K562 (cell line): ENCODE measurements around the gene OR2V2. TPM values are rescaled to one million over a fixed set of nuclear protein-coding genes. Genes with fewer than 3 reads are reported as not detected.

Source experiments
- ATAC-seq: fragments of 200-7000 bp; cut with Tn5 transposase; 3 replicates; pipeline ENCODE4 v1.9.1; 2020; ENCODE audit warnings: moderate library complexity
- BruUV-seq: library from RNA; stranded (reverse); fragments of 400-500 nt; replicated peaks from 2 replicates; lab custom pipeline; 2021; lab: Mats Ljungman, UMichigan
- CTCF ChIA-PET: fragments of 300-600 bp; formaldehyde crosslinking; extraction: SDS; loops from one replicate; lab custom pipeline; 2021; ENCODE audit warnings: low intra/inter-chr PET ratio; lab: Yijun Ruan, JAX
- POLR2A ChIA-PET: fragments of 300-600, 350-650 bp; sonication (Branson Sonifier 250); formaldehyde crosslinking; extraction: SDS; loops from one replicate; lab custom pipeline; 2021; ENCODE audit warnings: antibody characterized with exemption, inconsistent platforms; lab: Yijun Ruan, JAX
- DNase-seq, 4 experiments: peaks; one replicate each; pipeline versions ENCODE4 v3.0.0 to v3.0.0-alpha.2; 2011 to 2018; ENCODE audit warnings: low spot score in 3 of 4, mixed read lengths in 3 of 4; ENCODE audit errors: extremely low read depth in 1 of 4
- FAIRE-seq: peaks from 2 replicates; lab custom pipeline; 2011; peaks lifted over from hg19 to GRCh38; lab: Jason Lieb, UNC
- H2AFZ ChIP-seq: 2 replicates; pipeline ENCODE4 v1.6.0; 2011; ENCODE audit warnings: low read depth, low read length, control low read depth, inconsistent platforms
- H3K27ac ChIP-seq: fragments of 200-600 bp; 3 replicates; pipeline ENCODE4 v1.8.0; 2011; ENCODE audit warnings: low read depth, mild to moderate bottlenecking, control low read depth, inconsistent platforms, low read length, moderate library complexity, mixed read lengths; ENCODE audit errors: extremely low read depth
- H3K27me3 ChIP-seq, 2 experiments: fragments of 300-600 bp in 1 of 2; 2 replicates in 1 of 2; 3 replicates in 1 of 2; pipeline versions ENCODE4 v1.6.0 to v1.8.0; 2011; ENCODE audit warnings: inconsistent platforms in 2 of 2, low read length in 2 of 2, mild to moderate bottlenecking in 1 of 2, mixed read lengths in 1 of 2, moderate library complexity in 1 of 2; ENCODE audit not compliant: control insufficient read depth in 2 of 2, insufficient read depth in 2 of 2
- H3K36me3 ChIP-seq: fragments of 300-600 bp; 3 replicates; pipeline ENCODE4 v1.8.0; 2011; ENCODE audit warnings: mild to moderate bottlenecking, low read length, inconsistent platforms; ENCODE audit not compliant: control insufficient read depth, insufficient read depth
- H3K4me1 ChIP-seq, 2 experiments: fragments of 200-600 bp in 1 of 2; replicated peaks in 1 of 2; 2 replicates in 1 of 2; 3 replicates in 1 of 2; pipeline versions ENCODE4 v1.5.1 to v1.8.0; 2011; ENCODE audit warnings: inconsistent platforms in 2 of 2, low read length in 2 of 2, mild to moderate bottlenecking in 1 of 2, mixed read lengths in 1 of 2, moderate library complexity in 1 of 2; ENCODE audit not compliant: control insufficient read depth in 2 of 2, insufficient read depth in 2 of 2
- H3K4me2 ChIP-seq: 2 replicates; pipeline ENCODE4 v1.6.1; 2011; ENCODE audit warnings: low read length, control low read depth, inconsistent platforms, mixed read lengths; ENCODE audit not compliant: insufficient read depth
- H3K4me3 ChIP-seq: fragments of 200-600 bp; sonication (generic), shearing (Covaris generic); 2 replicates; pipeline ENCODE4 v1.5.1; 2016; ENCODE audit warnings: control low read depth, inconsistent platforms
- H3K79me2 ChIP-seq: fragments of 200-600 bp; 3 replicates; pipeline ENCODE4 v1.8.0; 2011; ENCODE audit warnings: low read length, inconsistent platforms; ENCODE audit not compliant: control insufficient read depth, insufficient read depth
- H3K9ac ChIP-seq, 2 experiments: 2 replicates each; pipeline versions ENCODE4 v1.6.0 to v1.6.1; 2011; ENCODE audit warnings: low read depth in 2 of 2, low read length in 2 of 2, control low read depth in 1 of 2, inconsistent platforms in 1 of 2, mild to moderate bottlenecking in 1 of 2, mixed read lengths in 1 of 2; ENCODE audit not compliant: insufficient read depth in 1 of 2
- H3K9me1 ChIP-seq: one replicate; pipeline ENCODE4 v1.6.0; 2011; ENCODE audit warnings: inconsistent platforms, mild to moderate bottlenecking, low read length, moderate library complexity; ENCODE audit not compliant: control insufficient read depth, insufficient read depth
- H3K9me3 ChIP-seq: replicated peaks from 2 replicates; pipeline ENCODE4 v1.5.1; 2011; ENCODE audit warnings: low read depth, low read length, inconsistent platforms; ENCODE audit not compliant: control insufficient read depth, insufficient read depth
- H4K20me1 ChIP-seq: replicated peaks from 2 replicates; pipeline ENCODE4 v1.6.1; 2011; ENCODE audit warnings: low read length, inconsistent platforms, mixed read lengths; ENCODE audit not compliant: control insufficient read depth, insufficient read depth
- ARID2 ChIP-seq: fragments of 450-650 bp; IDR thresholded peaks from 2 replicates; pipeline ENCODE4 v1.6.1; 2017; ENCODE audit warnings: antibody characterized with exemption, mild to moderate bottlenecking
- GATA2 ChIP-seq: sonication (generic); formaldehyde crosslinking; IDR thresholded peaks from 2 replicates; pipeline ENCODE4 v1.4.0; 2020; ENCODE audit warnings: mild to moderate bottlenecking, missing genetic modification reagents
- MBD2 ChIP-seq: sonication (generic); IDR thresholded peaks from 2 replicates; pipeline ENCODE4 v1.6.1; 2016; ENCODE audit warnings: low read depth, borderline replicate concordance
- NFIC ChIP-seq: fragments of 450-650 bp; IDR thresholded peaks from 2 replicates; pipeline ENCODE4 v1.6.1; 2017; ENCODE audit warnings: mild to moderate bottlenecking, inconsistent platforms
- PCBP2 ChIP-seq: fragments of 200-400 bp; formaldehyde crosslinking; IDR thresholded peaks from 2 replicates; pipeline ENCODE4 v1.6.1; 2018; ENCODE audit warnings: low read length, low read depth, mild to moderate bottlenecking, moderate library complexity; ENCODE audit not compliant: poor library complexity, severe bottlenecking
- RCOR1 ChIP-seq, 2 experiments: IDR thresholded peaks; 2 replicates each; pipeline ENCODE4 v1.6.1; 2012; ENCODE audit warnings: low read depth in 2 of 2, low read length in 2 of 2, borderline replicate concordance in 1 of 2, improper control_type of control experiment in 1 of 2
- SIRT6 ChIP-seq: IDR thresholded peaks from one replicate; pipeline ENCODE4 v1.6.1; 2012; ENCODE audit warnings: low read depth, mild to moderate bottlenecking, control low read depth, inconsistent platforms, low read length, moderate library complexity
- SIX5 ChIP-seq, 2 experiments: IDR thresholded peaks; 2 replicates each; pipeline ENCODE4 v1.6.1; 2011; ENCODE audit warnings: low read length in 2 of 2, borderline replicate concordance in 1 of 2, low read depth in 1 of 2, mild to moderate bottlenecking in 1 of 2, moderate library complexity in 1 of 2; ENCODE audit not compliant: insufficient read depth in 1 of 2
- STAG1 ChIP-seq: sonication (generic); formaldehyde crosslinking; IDR thresholded peaks from 2 replicates; pipeline ENCODE4 v1.5.0; 2020; ENCODE audit warnings: missing genetic modification reagents, borderline replicate concordance
- TFAM ChIP-seq: fragments of 250-450 bp; sonication (Bioruptor Pico); conservative IDR thresholded peaks from 2 replicates; pipeline ENCODE4 v1.5.0; 2021; ENCODE audit warnings: mild to moderate bottlenecking, moderate library complexity
- ZNF175 ChIP-seq: fragments of 200-800 bp; sonication (Bioruptor generic); IDR thresholded peaks from 2 replicates; pipeline ENCODE4 v1.6.1; 2016; ENCODE audit warnings: low read depth, mild to moderate bottlenecking, missing genetic modification characterization, missing compliant biosample characterization
- ZNF239 ChIP-seq: fragments of 250-450 bp; sonication (Bioruptor Pico); IDR thresholded peaks from 2 replicates; pipeline ENCODE4 v1.4.0; 2020; ENCODE audit warnings: mild to moderate bottlenecking
- ZZZ3 ChIP-seq: fragments of 450-650 bp; IDR thresholded peaks from 2 replicates; pipeline ENCODE4 v1.6.1; 2016; ENCODE audit warnings: antibody characterized with exemption, mild to moderate bottlenecking, moderate library complexity
- WGBS: fragments of 100-300 bp; shearing (Covaris generic); methylation state at CpG from one replicate; pipeline ENCODE4 v1.1.6; 2016; ENCODE audit warnings: low coverage, mixed read lengths; ENCODE audit not compliant: insufficient coverage; ENCODE audit errors: missing lambda C conversion rate; 5-methylcytosine and 5-hydroxymethylcytosine counted together
- in situ Hi-C: fragments of 300-500 bp; cut with MboI; formaldehyde crosslinking; loops from 4 replicates; pipeline ENCODE4 v1.15.0; 2018; ENCODE audit warnings: inconsistent platforms, mixed read lengths
- intact Hi-C: fragments of 100-400 bp; cut with micrococcal nuclease; formaldehyde crosslinking; loops from 2 replicates; pipeline ENCODE4 v1.14.2; 2022
- polyA plus RNA-seq, 8 experiments: library from polyadenylated mRNA; depleted of rRNA in 4 of 8; stranded (reverse) in 5 of 8; unstranded in 3 of 8; fragments of >200 nt; fragmentation: Nextera tagmentation in 2 of 8; fragmentation: Illumina TruSeq in 1 of 8; extraction: Ambion mirVana in 2 of 8; extraction: Trizol in 1 of 8; gene quantifications; 2 replicates each; pipeline versions ENCODE4 v1.2.1 to v1.2.3, GENCODE V29; 2011 to 2014; ENCODE audit warnings: inconsistent platforms in 1 of 8, missing spikeins in 1 of 8
- total RNA-seq, 7 experiments: library from RNA; depleted of rRNA in 6 of 7; stranded (reverse); fragments of >200 nt in 6 of 7; fragmentation: Illumina TruSeq in 2 of 7; extraction: Trizol in 2 of 7; gene quantifications; 2 replicates each; pipeline versions ENCODE4 v1.2.1 to v1.2.3, GENCODE V29; 2011 to 2021; ENCODE audit warnings: low replicate concordance in 1 of 7
- TF ChIP-seq, protein P1 (sequence below): sonication (generic); formaldehyde crosslinking; IDR thresholded peaks from 2 replicates; pipeline ENCODE4 v1.4.0; 2020; ENCODE audit warnings: mild to moderate bottlenecking, missing genetic modification reagents
- TF ChIP-seq, protein P2 (sequence below): sonication (generic); formaldehyde crosslinking; IDR thresholded peaks from 2 replicates; pipeline ENCODE4 v1.5.0; 2020; ENCODE audit warnings: missing genetic modification reagents
- TF ChIP-seq, protein P3 (sequence below): fragments of 450-650 bp; IDR thresholded peaks from 2 replicates; pipeline ENCODE4 v1.6.1; 2016; ENCODE audit warnings: low read depth, mild to moderate bottlenecking, moderate library complexity

Gene OR2V2
- total and polyA plus RNA-seq, 9 of the 15 experiments (the other 6 are each of a cell fraction or from before 2014, with no cell fraction given) = 0.01 TPM; not detected in 8

DNA sequence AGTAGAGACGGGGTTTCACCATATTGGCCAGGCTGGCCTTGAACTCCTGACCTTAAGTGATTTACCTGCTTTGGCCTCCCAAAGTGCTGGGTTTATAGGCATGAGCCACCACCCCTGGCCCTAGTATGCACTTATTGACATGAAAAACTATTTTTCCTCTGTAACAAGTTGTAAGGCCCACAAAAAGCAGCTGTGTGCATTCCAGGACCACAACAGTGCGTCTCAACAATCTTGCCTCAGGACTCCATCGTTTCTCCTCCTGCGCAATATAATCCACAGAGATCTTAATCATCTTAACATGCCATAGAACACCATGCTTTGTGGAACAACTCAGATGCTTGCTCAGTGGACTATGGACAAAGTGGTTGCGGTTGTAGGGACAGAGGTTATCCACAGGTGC is 26.6 kb upstream of the OR2V2 start:
- no peak for FAIRE-seq
- POLR2A ChIA-PET = interaction anchor here (1.3 to 1.5 kb wide), 2 partner anchors 9 to 13 kb away, joined by 3 read pairs; no protein-coding TSS in a partner anchor
- Histone ChIP-seq H3K9me1 (no peaks in the 10 kb centered on the region), H3K27ac (no peak overlapping the region), H3K4me1 (peaks cover 3 to 6% of the 10 kb centered on the region in 2 experiments; a peak in 4 of 5 replicates), H3K9me3 (no peaks in the 10 kb centered on the region), H3K79me2 (no peaks in the 10 kb centered on the region), H4K20me1 (no peaks in the 10 kb centered on the region), H3K27me3 (no peaks in the 10 kb centered on the region), H3K9ac (no peak overlapping the region), H3K4me2 (no peak overlapping the region), H3K36me3 (no peaks in the 10 kb centered on the region), H2AFZ (no peak overlapping the region), H3K4me3 (no peak overlapping the region)
- in situ Hi-C loops (no loop called here), intact Hi-C loops (no loop called here)
- CTCF ChIA-PET = interaction anchor here (1.0 kb wide), 1 partner anchor 47 kb away, joined by 3 read pairs; no protein-coding TSS in a partner anchor
- no peak for TF ChIP-seq SIRT6
- no peak for TF ChIP-seq RCOR1 (IDR thresholded peaks at IDR 0.05; ENCODE audit: borderline replicate concordance in 1 of 2, low read depth in 2 of 2, low read length in 2 of 2)
- no peak for TF ChIP-seq ZZZ3
- TF ChIP-seq GATA2 (CRISPR knock-in tag) = no peak
- no peak for TF ChIP-seq SIX5 (IDR thresholded peaks at IDR 0.05; ENCODE audit: borderline replicate concordance in 1 of 2, insufficient read depth in 1 of 2, low read depth in 1 of 2, low read length in 2 of 2)
- no peak for TF ChIP-seq ZNF239 (CRISPR knock-in tag)
- TF ChIP-seq, protein P1, sequence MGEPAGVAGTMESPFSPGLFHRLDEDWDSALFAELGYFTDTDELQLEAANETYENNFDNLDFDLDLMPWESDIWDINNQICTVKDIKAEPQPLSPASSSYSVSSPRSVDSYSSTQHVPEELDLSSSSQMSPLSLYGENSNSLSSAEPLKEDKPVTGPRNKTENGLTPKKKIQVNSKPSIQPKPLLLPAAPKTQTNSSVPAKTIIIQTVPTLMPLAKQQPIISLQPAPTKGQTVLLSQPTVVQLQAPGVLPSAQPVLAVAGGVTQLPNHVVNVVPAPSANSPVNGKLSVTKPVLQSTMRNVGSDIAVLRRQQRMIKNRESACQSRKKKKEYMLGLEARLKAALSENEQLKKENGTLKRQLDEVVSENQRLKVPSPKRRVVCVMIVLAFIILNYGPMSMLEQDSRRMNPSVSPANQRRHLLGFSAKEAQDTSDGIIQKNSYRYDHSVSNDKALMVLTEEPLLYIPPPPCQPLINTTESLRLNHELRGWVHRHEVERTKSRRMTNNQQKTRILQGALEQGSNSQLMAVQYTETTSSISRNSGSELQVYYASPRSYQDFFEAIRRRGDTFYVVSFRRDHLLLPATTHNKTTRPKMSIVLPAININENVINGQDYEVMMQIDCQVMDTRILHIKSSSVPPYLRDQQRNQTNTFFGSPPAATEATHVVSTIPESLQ (CRISPR knock-in tag) = no peak
- TF ChIP-seq MBD2 = no peak
- TF ChIP-seq, protein P2, sequence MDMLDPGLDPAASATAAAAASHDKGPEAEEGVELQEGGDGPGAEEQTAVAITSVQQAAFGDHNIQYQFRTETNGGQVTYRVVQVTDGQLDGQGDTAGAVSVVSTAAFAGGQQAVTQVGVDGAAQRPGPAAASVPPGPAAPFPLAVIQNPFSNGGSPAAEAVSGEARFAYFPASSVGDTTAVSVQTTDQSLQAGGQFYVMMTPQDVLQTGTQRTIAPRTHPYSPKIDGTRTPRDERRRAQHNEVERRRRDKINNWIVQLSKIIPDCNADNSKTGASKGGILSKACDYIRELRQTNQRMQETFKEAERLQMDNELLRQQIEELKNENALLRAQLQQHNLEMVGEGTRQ (CRISPR knock-in tag) = no peak
- TF ChIP-seq ARID2 = no peak
- no peak for TF ChIP-seq TFAM (CRISPR knock-in tag)
- no peak for TF ChIP-seq PCBP2
- TF ChIP-seq STAG1 = no peak
- TF ChIP-seq ZNF175 (CRISPR knock-in tag) = no peak
- TF ChIP-seq, protein P3, sequence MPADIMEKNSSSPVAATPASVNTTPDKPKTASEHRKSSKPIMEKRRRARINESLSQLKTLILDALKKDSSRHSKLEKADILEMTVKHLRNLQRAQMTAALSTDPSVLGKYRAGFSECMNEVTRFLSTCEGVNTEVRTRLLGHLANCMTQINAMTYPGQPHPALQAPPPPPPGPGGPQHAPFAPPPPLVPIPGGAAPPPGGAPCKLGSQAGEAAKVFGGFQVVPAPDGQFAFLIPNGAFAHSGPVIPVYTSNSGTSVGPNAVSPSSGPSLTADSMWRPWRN = no peak
- TF ChIP-seq NFIC = no peak
- DNase-seq = no peak
- WGBS = 53% methylated on average over 5 of the region's 5 CpGs
- no TSS peak for BruUV-seq
- no peak for ATAC-seq
